ENCODE results near the gene PML. TPM values are rescaled to one million over a fixed set of nuclear protein-coding genes. Genes with fewer than 3 reads are reported as not detected.

PML gene
- total and polyA plus RNA-seq, 9 of the 15 experiments (the other 6 are each of a cell fraction or from before 2014, with no cell fraction given) = 5.0 to 50.7 (median 10.1) TPM

DNA sequence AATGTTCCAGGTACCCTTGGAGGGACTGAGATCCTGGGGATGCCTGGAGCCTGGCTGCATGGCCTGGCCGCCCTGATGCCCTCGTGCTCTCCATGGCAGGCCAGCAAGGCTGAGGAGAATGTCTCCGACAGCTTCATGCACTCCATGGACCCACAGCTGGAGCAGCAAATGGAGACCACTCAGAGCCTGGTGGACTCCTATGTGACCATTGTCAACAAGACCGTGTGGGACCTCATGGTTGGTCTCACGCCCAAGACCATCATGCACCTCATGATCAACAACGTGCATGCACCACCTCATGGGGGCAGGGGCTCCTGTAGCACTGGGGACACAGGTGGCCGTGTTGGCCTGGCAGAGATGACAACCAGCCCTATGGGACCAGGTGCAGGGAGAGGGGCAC lies 68.2 kb downstream of the PML start:
- no TSS peak for BruUV-seq (replicated peaks)
- in situ Hi-C loops (cut with MboI) = loop anchor here (10.0 to 25.0 kb wide), 2 partner anchors 1242 to 1400 kb away; partner anchors contain the start of gene GOLGA6B
- intact Hi-C loops (cut with micrococcal nuclease) = no loop called here
- H3K9me1 ChIP-seq (ENCODE audit: control insufficient read depth, insufficient read depth, low read length) = no peaks in the 10 kb centered on the region
- H3K79me2 ChIP-seq (ENCODE audit: control insufficient read depth, insufficient read depth, low read length) = no peaks in the 10 kb centered on the region
- H3K9ac ChIP-seq (ENCODE audit: insufficient read depth in 1 of 2, low read depth in 2 of 2, low read length in 2 of 2) = no peak overlapping the region
- no peaks in the 10 kb centered on the region for H3K36me3 ChIP-seq (ENCODE audit: control insufficient read depth, insufficient read depth, low read length)
- no peak overlapping the region for H2AFZ ChIP-seq (ENCODE audit: low read depth, low read length)
- no peak overlapping the region for H3K4me3 ChIP-seq
- FAIRE-seq (no peak), DNase-seq (ENCODE audit: extremely low read depth in 1 of 4, low spot score in 3 of 4) (no peak), ATAC-seq (no peak)
- TF ChIP-seq THRAP3 (IDR thresholded peaks at IDR 0.05; ENCODE audit: borderline replicate concordance) = no peak
- no peak for TF ChIP-seq XRCC3 (IDR thresholded peaks at IDR 0.05)
- TF ChIP-seq, protein P1, sequence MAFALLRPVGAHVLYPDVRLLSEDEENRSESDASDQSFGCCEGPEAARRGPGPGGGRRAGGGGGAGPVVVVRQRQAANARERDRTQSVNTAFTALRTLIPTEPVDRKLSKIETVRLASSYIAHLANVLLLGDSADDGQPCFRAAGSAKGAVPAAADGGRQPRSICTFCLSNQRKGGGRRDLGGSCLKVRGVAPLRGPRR (CRISPR knock-in tag; IDR thresholded peaks at IDR 0.05) = no peak
- TF ChIP-seq, protein P2, sequence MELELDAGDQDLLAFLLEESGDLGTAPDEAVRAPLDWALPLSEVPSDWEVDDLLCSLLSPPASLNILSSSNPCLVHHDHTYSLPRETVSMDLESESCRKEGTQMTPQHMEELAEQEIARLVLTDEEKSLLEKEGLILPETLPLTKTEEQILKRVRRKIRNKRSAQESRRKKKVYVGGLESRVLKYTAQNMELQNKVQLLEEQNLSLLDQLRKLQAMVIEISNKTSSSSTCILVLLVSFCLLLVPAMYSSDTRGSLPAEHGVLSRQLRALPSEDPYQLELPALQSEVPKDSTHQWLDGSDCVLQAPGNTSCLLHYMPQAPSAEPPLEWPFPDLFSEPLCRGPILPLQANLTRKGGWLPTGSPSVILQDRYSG (tag; conservative IDR thresholded peaks at IDR 0.05; ENCODE audit: low read depth) = no peak
- TF ChIP-seq, protein P3, sequence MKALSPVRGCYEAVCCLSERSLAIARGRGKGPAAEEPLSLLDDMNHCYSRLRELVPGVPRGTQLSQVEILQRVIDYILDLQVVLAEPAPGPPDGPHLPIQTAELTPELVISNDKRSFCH (CRISPR knock-in tag; IDR thresholded peaks at IDR 0.05) = no peak
- TF ChIP-seq, protein P3 (tag; IDR thresholded peaks at IDR 0.05) = no peak
- TF ChIP-seq, protein P4, sequence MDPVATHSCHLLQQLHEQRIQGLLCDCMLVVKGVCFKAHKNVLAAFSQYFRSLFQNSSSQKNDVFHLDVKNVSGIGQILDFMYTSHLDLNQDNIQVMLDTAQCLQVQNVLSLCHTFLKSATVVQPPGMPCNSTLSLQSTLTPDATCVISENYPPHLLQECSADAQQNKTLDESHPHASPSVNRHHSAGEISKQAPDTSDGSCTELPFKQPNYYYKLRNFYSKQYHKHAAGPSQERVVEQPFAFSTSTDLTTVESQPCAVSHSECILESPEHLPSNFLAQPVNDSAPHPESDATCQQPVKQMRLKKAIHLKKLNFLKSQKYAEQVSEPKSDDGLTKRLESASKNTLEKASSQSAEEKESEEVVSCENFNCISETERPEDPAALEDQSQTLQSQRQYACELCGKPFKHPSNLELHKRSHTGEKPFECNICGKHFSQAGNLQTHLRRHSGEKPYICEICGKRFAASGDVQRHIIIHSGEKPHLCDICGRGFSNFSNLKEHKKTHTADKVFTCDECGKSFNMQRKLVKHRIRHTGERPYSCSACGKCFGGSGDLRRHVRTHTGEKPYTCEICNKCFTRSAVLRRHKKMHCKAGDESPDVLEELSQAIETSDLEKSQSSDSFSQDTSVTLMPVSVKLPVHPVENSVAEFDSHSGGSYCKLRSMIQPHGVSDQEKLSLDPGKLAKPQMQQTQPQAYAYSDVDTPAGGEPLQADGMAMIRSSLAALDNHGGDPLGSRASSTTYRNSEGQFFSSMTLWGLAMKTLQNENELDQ (CRISPR knock-in tag; IDR thresholded peaks at IDR 0.05; ENCODE audit: borderline replicate concordance) = no peak
- TF ChIP-seq SIRT6 (IDR thresholded peaks at IDR 0.05; ENCODE audit: low read depth, low read length) = no peak
- TF ChIP-seq NUFIP1 (IDR thresholded peaks at IDR 0.05; ENCODE audit: partially characterized antibody) = no peak
- TF ChIP-seq TGIF2 (CRISPR knock-in tag; IDR thresholded peaks at IDR 0.05) = no peak
- no peak for TF ChIP-seq KLF16 (IDR thresholded peaks at IDR 0.05)
- no peak for TF ChIP-seq MTA2 (IDR thresholded peaks at IDR 0.05; ENCODE audit: low read depth)
- no peak for TF ChIP-seq NELFE (IDR thresholded peaks at IDR 0.05; ENCODE audit: insufficient read depth, insufficient read length)
- H3K27ac ChIP-seq (ENCODE audit: extremely low read depth, low read depth, low read length) = no peak overlapping the region
- CTCF ChIA-PET (ENCODE audit: low intra/inter-chr PET ratio) = no interaction called here
- no peak overlapping the region for H3K4me2 ChIP-seq (ENCODE audit: insufficient read depth, low read length)
- H4K20me1 ChIP-seq (replicated peaks; ENCODE audit: control insufficient read depth, insufficient read depth, low read length) = no peaks in the 10 kb centered on the region; the same call in 1 of the 2 replicates
- H3K9me3 ChIP-seq (replicated peaks; ENCODE audit: control insufficient read depth, insufficient read depth, low read depth, low read length) = no peaks in the 10 kb centered on the region
- peaks cover 0 to 8% of the 10 kb centered on the region in 2 experiments; a peak in 2 of 5 replicates for H3K27me3 ChIP-seq (ENCODE audit: control insufficient read depth in 2 of 2, insufficient read depth in 2 of 2, low read length in 2 of 2)
- WGBS (ENCODE audit: insufficient coverage, low coverage, missing lambda C conversion rate) = 0% methylated on average over 7 of the region's 7 CpGs
- no peaks in the 10 kb centered on the region for H3K4me1 ChIP-seq (replicated peaks in 1 of 2; ENCODE audit: control insufficient read depth in 2 of 2, insufficient read depth in 2 of 2, low read length in 2 of 2)
- POLR2A ChIA-PET = no interaction called here

Measured in K562 (cell line).